Epithelial cell of esophagus (primary cell): ENCODE measurements around the gene DNASE2.

Source experiments
- DNase-seq: peaks from one replicate; pipeline ENCODE4 v3.0.0; 2010; ENCODE audit warnings: low read depth
- H3K4me3 ChIP-seq: 2 replicates; pipeline ENCODE4 v1.5.1; 2011; ENCODE audit warnings: mild to moderate bottlenecking, low read length, control low read depth
- CTCF ChIP-seq: IDR thresholded peaks from 2 replicates; pipeline ENCODE4 v1.5.1; 2011; ENCODE audit warnings: low read depth, mild to moderate bottlenecking, low read length, control low read depth, inconsistent platforms; ENCODE audit not compliant: insufficient read depth; ENCODE audit errors: missing control alignments

The DNASE2 gene

GRCh38 chr19:12886651-12886968, 5.4 kb upstream of the DNASE2 start:
- TF ChIP-seq CTCF: no peak
- no peak for DNase-seq
- no peak overlapping the region for H3K4me3 ChIP-seq

- no peak for TF ChIP-seq CTCF
- DNase-seq: no peak
- H3K4me3 ChIP-seq: peak overlapping the region; percentile 38
Measured at GRCh38 chr19:12885749-12886650, 4.8 kb upstream of the DNASE2 start.

- peak; percentile 93 for DNase-seq
- H3K4me3 ChIP-seq: peak overlapping the region; percentile 38
- peak; percentile 35 for TF ChIP-seq CTCF
Measured at GRCh38 chr19:12884926-12885748, 3.9 kb upstream of the DNASE2 start.

GRCh38 chr19:12884627-12884925, 3.3 kb upstream of the DNASE2 start:
- H3K4me3 ChIP-seq: peak overlapping the region; percentile 38
- no peak for DNase-seq
- no peak for TF ChIP-seq CTCF

- no peak overlapping the region for H3K4me3 ChIP-seq
- TF ChIP-seq CTCF: no peak
Measured at GRCh38 chr19:12884202-12884601, 3.0 kb upstream of the DNASE2 start.

GRCh38 chr19:12882589-12882988, 1.3 kb upstream of the DNASE2 start:
- no peak for DNase-seq
- no peak for TF ChIP-seq CTCF
- H3K4me3 ChIP-seq: no peak overlapping the region

More at GRCh38 chr19:12884202-12884601, 3.0 kb upstream of the DNASE2 start:
- no peak for DNase-seq
